ENCODE results near the gene RFTN1.

RFTN1 gene

GRCh38 chr3:16484984-16485383 lies 28.5 kb downstream of the RFTN1 start:
- DNase-seq, result no peak

GRCh38 chr3:16484216-16484615 lies 29.3 kb downstream of the RFTN1 start:
- DNase-seq, result no peak

- DNase-seq, result peak; percentile 49
Observed at GRCh38 chr3:16482770-16483531, 30.5 kb downstream of the RFTN1 start.

GRCh38 chr3:16482194-16482769 lies 31.2 kb downstream of the RFTN1 start:
- DNase-seq, result no peak

GRCh38 chr3:16481546-16481897 lies 32.0 kb downstream of the RFTN1 start:
- no peak for DNase-seq

- peak; percentile 36 for DNase-seq
Observed at GRCh38 chr3:16480861-16481545, 32.5 kb downstream of the RFTN1 start.

GRCh38 chr3:16478516-16478915 lies 35.0 kb downstream of the RFTN1 start:
- no peak for DNase-seq

GRCh38 chr3:16477521-16477920 lies 36.0 kb downstream of the RFTN1 start:
- no peak for DNase-seq

GRCh38 chr3:16477056-16477455 lies 36.4 kb downstream of the RFTN1 start:
- DNase-seq, result no peak

- peak; percentile 10 for DNase-seq
Observed at GRCh38 chr3:16476636-16477035, 36.9 kb downstream of the RFTN1 start.

- no peak for DNase-seq
Observed at GRCh38 chr3:16475766-16476165, 37.7 kb downstream of the RFTN1 start.

- DNase-seq, result no peak
Observed at GRCh38 chr3:16474920-16475319, 38.6 kb downstream of the RFTN1 start.

- DNase-seq, result no peak
Observed at GRCh38 chr3:16474216-16474615, 39.3 kb downstream of the RFTN1 start.

GRCh38 chr3:16472593-16472992 lies 40.9 kb downstream of the RFTN1 start:
- no peak for DNase-seq

GRCh38 chr3:16471897-16472296 lies 41.6 kb downstream of the RFTN1 start:
- DNase-seq, result no peak

- DNase-seq, result no peak
Observed at GRCh38 chr3:16470590-16470989, 42.9 kb downstream of the RFTN1 start.

- peak; percentile 26 for DNase-seq
Observed at GRCh38 chr3:16468336-16469098, 45.0 kb downstream of the RFTN1 start.

- DNase-seq, result no peak
Observed at GRCh38 chr3:16468002-16468335, 45.5 kb downstream of the RFTN1 start.

GRCh38 chr3:16467393-16467792 lies 46.1 kb downstream of the RFTN1 start:
- DNase-seq, result peak; percentile 45

GRCh38 chr3:16466822-16467221 lies 46.7 kb downstream of the RFTN1 start:
- no peak for DNase-seq

- DNase-seq, result no peak
Observed at GRCh38 chr3:16464511-16465148, 48.9 kb downstream of the RFTN1 start.

- DNase-seq, result no peak
Observed at GRCh38 chr3:16463914-16464313, 49.6 kb downstream of the RFTN1 start.

GRCh38 chr3:16463119-16463518 lies 50.4 kb downstream of the RFTN1 start:
- no peak for DNase-seq
